GM18505 (cell line): ENCODE results near the gene MICU1.
"Not testable (repeated sequence)": the region's sequence is repeated elsewhere in the genome, so short reads cannot be mapped to it uniquely, and the experiment has no call there.

Experiments
- ATAC-seq: cut with Tn5 transposase; IDR thresholded peaks from one replicate; pipeline ENCODE4 v1.9.1; 2021; ENCODE audit not compliant: unreplicated experiment
- POLR2A ChIP-seq: IDR thresholded peaks from 4 replicates; pipeline ENCODE4 v1.6.1; 2011; ENCODE audit warnings: borderline replicate concordance; ENCODE audit not compliant: insufficient read depth, insufficient read length; ENCODE audit errors: extremely low read depth

The MICU1 gene

GRCh38 chr10:72461085-72461484 lies 164.8 kb downstream of the MICU1 start:
- ATAC-seq, result no peak
- no peak for TF ChIP-seq POLR2A

- no peak for ATAC-seq
- no peak for TF ChIP-seq POLR2A
Measured at GRCh38 chr10:72460284-72460876, 165.5 kb downstream of the MICU1 start.

GRCh38 chr10:72459301-72459700 lies 166.6 kb downstream of the MICU1 start:
- ATAC-seq, result no peak
- no peak for TF ChIP-seq POLR2A

GRCh38 chr10:72455889-72456595 lies 169.8 kb downstream of the MICU1 start:
- ATAC-seq, result no peak

GRCh38 chr10:72449941-72450441 lies 175.9 kb downstream of the MICU1 start:
- no peak for TF ChIP-seq POLR2A
- no peak for ATAC-seq

More at GRCh38 chr10:72455889-72456595, 169.8 kb downstream of the MICU1 start:
- TF ChIP-seq POLR2A, result no peak

GRCh38 chr10:72445851-72446250 lies 180.0 kb downstream of the MICU1 start:
- ATAC-seq, result no peak
- no peak for TF ChIP-seq POLR2A

GRCh38 chr10:72442969-72443368 lies 182.9 kb downstream of the MICU1 start:
- ATAC-seq, result not testable (repeated sequence)

- ATAC-seq, result no peak
- no peak for TF ChIP-seq POLR2A
Measured at GRCh38 chr10:72435570-72435969, 190.3 kb downstream of the MICU1 start.

- not testable (repeated sequence) for ATAC-seq
Measured at GRCh38 chr10:72430936-72431335, 194.9 kb downstream of the MICU1 start.

GRCh38 chr10:72429931-72430330 lies 195.9 kb downstream of the MICU1 start:
- no peak for TF ChIP-seq POLR2A
- no peak for ATAC-seq

GRCh38 chr10:72426986-72427385 lies 198.9 kb downstream of the MICU1 start:
- no peak for ATAC-seq

GRCh38 chr10:72425133-72425532 lies 200.7 kb downstream of the MICU1 start:
- TF ChIP-seq POLR2A, result no peak
- ATAC-seq, result no peak

More at GRCh38 chr10:72426986-72427385, 198.9 kb downstream of the MICU1 start:
- TF ChIP-seq POLR2A, result no peak

GRCh38 chr10:72424561-72424960 lies 201.3 kb downstream of the MICU1 start:
- ATAC-seq, result no peak
- no peak for TF ChIP-seq POLR2A

- no peak for ATAC-seq
- TF ChIP-seq POLR2A, result no peak
Measured at GRCh38 chr10:72423426-72423825, 202.5 kb downstream of the MICU1 start.
